ENCODE data around the gene SEMA5B.

The SEMA5B gene

GRCh38 chr3:122967765-122968164 lies 59.8 kb downstream of the SEMA5B start:
- CTCF ChIA-PET, result interaction anchor here (2.6 kb wide), 1 partner anchor 52 kb away, joined by 5 read pairs; no protein-coding TSS in a partner anchor
- POLR2A ChIA-PET, result no interaction called here

GRCh38 chr3:122967356-122967755 lies 60.2 kb downstream of the SEMA5B start:
- ChIA-PET CTCF (interaction anchor here (2.6 kb wide), 1 partner anchor 53 kb away, joined by 5 read pairs; no protein-coding TSS in a partner anchor), POLR2A (no interaction called here)
- DNase-seq (ENCODE audit: extremely low spot score), result no peak
- TF ChIP-seq CTCF (IDR thresholded peaks at IDR 0.05; ENCODE audit: control extremely low read depth, extremely low read depth, low read depth, missing control alignments), result no peak

More at GRCh38 chr3:122967765-122968164, 59.8 kb downstream of the SEMA5B start:
- no peak for TF ChIP-seq CTCF (IDR thresholded peaks at IDR 0.05; ENCODE audit: control extremely low read depth, extremely low read depth, low read depth, missing control alignments)
- no peak for DNase-seq (ENCODE audit: extremely low spot score)

GRCh38 chr3:122966045-122966444 lies 61.5 kb downstream of the SEMA5B start:
- TF ChIP-seq CTCF (IDR thresholded peaks at IDR 0.05; ENCODE audit: control extremely low read depth, extremely low read depth, low read depth, missing control alignments), result no peak
- no peak for DNase-seq (ENCODE audit: extremely low spot score)
- POLR2A ChIA-PET, result no interaction called here
- CTCF ChIA-PET, result interaction anchor here (2.1 to 3.5 kb wide), 3 partner anchors 10 to 54 kb away, joined by 5 to 15 read pairs (median 6); no protein-coding TSS in a partner anchor

GRCh38 chr3:122964811-122965210 lies 62.8 kb downstream of the SEMA5B start:
- POLR2A ChIA-PET, result no interaction called here
- CTCF ChIA-PET, result interaction anchor here (2.1 to 3.5 kb wide), 2 partner anchors 9 to 23 kb away, joined by 6 to 15 read pairs; no protein-coding TSS in a partner anchor
- DNase-seq (ENCODE audit: extremely low spot score), result no peak
- no peak for TF ChIP-seq CTCF (IDR thresholded peaks at IDR 0.05; ENCODE audit: control extremely low read depth, extremely low read depth, low read depth, missing control alignments)

GRCh38 chr3:122962149-122962548 lies 65.4 kb downstream of the SEMA5B start:
- POLR2A ChIA-PET, result no interaction called here
- CTCF ChIA-PET, result interaction anchor here (1.5 kb wide), 1 partner anchor 18 kb away, joined by 4 read pairs; no protein-coding TSS in a partner anchor

GRCh38 chr3:122961146-122961545 lies 66.4 kb downstream of the SEMA5B start:
- DNase-seq (ENCODE audit: extremely low spot score), result no peak
- no peak for TF ChIP-seq CTCF (IDR thresholded peaks at IDR 0.05; ENCODE audit: control extremely low read depth, extremely low read depth, low read depth, missing control alignments)
- CTCF ChIA-PET, result interaction anchor here (1.0 to 1.5 kb wide), 2 partner anchors 17 to 19 kb away, joined by 3 to 4 read pairs; no protein-coding TSS in a partner anchor
- POLR2A ChIA-PET, result interaction anchor here (0.6 kb wide), 1 partner anchor 1129 kb away, joined by 3 read pairs; no protein-coding TSS in a partner anchor

More at GRCh38 chr3:122962149-122962548, 65.4 kb downstream of the SEMA5B start:
- no peak for DNase-seq (ENCODE audit: extremely low spot score)
- TF ChIP-seq CTCF (IDR thresholded peaks at IDR 0.05; ENCODE audit: control extremely low read depth, extremely low read depth, low read depth, missing control alignments), result no peak

Data from GM10248 (cell line).